Measurements from ENCODE around the gene SUSD4.

- TF ChIP-seq CTCF (IDR thresholded peaks at IDR 0.05; ENCODE audit: low read length) (no peak), EZH2 (IDR thresholded peaks at IDR 0.05; ENCODE audit: borderline replicate concordance, low read length) (no peak)
Measured at GRCh38 chr1:223246476-223247112, 117.4 kb downstream of the SUSD4 start.

All from OCI-LY1 (cell line).